Loucy (cell line): Measurements from ENCODE around the gene MGLL.

Source experiments
- H2AFZ ChIP-seq: fragments of 200-600 bp; sonication (generic); 2 replicates; pipeline ENCODE4 v1.6.0; 2016; ENCODE audit warnings: antibody characterized with exemption, mild to moderate bottlenecking, low read length, moderate library complexity
- H3F3A ChIP-seq: fragments of 200-600 bp; 2 replicates; pipeline ENCODE4 v1.6.0; 2016; ENCODE audit warnings: antibody characterized with exemption, low read depth, mild to moderate bottlenecking
- H3K27me3 ChIP-seq: fragments of 200-600 bp; sonication (generic); 2 replicates; pipeline ENCODE4 v1.6.1; 2014; ENCODE audit warnings: low read length, mild to moderate bottlenecking; ENCODE audit not compliant: insufficient read depth, poor library complexity, severe bottlenecking
- H3K36me3 ChIP-seq: fragments of 200-600 bp; sonication (generic); 2 replicates; pipeline ENCODE4 v1.6.1; 2016; ENCODE audit warnings: low read length; ENCODE audit not compliant: insufficient read depth
- H3K4me1 ChIP-seq: fragments of 200-600 bp; sonication (generic); 2 replicates; pipeline ENCODE4 v1.5.1; 2014; ENCODE audit warnings: low read length, mild to moderate bottlenecking; ENCODE audit not compliant: insufficient read depth, poor library complexity, severe bottlenecking
- H3K4me2 ChIP-seq: fragments of 200-600 bp; sonication (generic); 2 replicates; pipeline ENCODE4 v1.6.0; 2014; ENCODE audit warnings: antibody characterized with exemption, low read length, low read depth, mild to moderate bottlenecking; ENCODE audit not compliant: poor library complexity, severe bottlenecking
- H3K4me3 ChIP-seq: fragments of 200-600 bp; sonication (generic); 2 replicates; pipeline ENCODE4 v1.5.1; 2014; ENCODE audit warnings: low read length, mild to moderate bottlenecking, mixed read lengths; ENCODE audit not compliant: poor library complexity, severe bottlenecking
- H3K79me2 ChIP-seq: fragments of 200-600 bp; sonication (generic); 2 replicates; pipeline ENCODE4 v1.6.1; 2014; ENCODE audit warnings: low read length; ENCODE audit not compliant: insufficient read depth
- H3K9ac ChIP-seq: fragments of 200-600 bp; sonication (generic); 2 replicates; pipeline ENCODE4 v1.6.0; 2014; ENCODE audit warnings: mild to moderate bottlenecking, low read depth, low read length, moderate library complexity; ENCODE audit not compliant: poor library complexity, severe bottlenecking
- H3K9me2 ChIP-seq: fragments of 200-600 bp; sonication (generic); replicated peaks from 2 replicates; pipeline ENCODE4 v1.6.1; 2016; ENCODE audit warnings: low read depth, low read length, mixed read lengths
- H3K9me3 ChIP-seq: fragments of 200-600 bp; sonication (generic); 2 replicates; pipeline ENCODE4 v1.6.1; 2014; ENCODE audit warnings: mild to moderate bottlenecking, antibody characterized with exemption, low read length, low read depth; ENCODE audit not compliant: insufficient read depth
- H4K20me1 ChIP-seq: fragments of 200-600 bp; sonication (generic); 2 replicates; pipeline ENCODE4 v1.6.0; 2014; ENCODE audit warnings: antibody characterized with exemption, low read length, mild to moderate bottlenecking; ENCODE audit not compliant: insufficient read depth, poor library complexity, severe bottlenecking
- CTCF ChIP-seq: fragments of 200-600 bp; sonication (generic); conservative IDR thresholded peaks from 2 replicates; pipeline ENCODE4 v1.5.1; 2014; ENCODE audit warnings: mild to moderate bottlenecking, antibody characterized with exemption, low read length
- EZH2phosphoT487 ChIP-seq: fragments of 200-600 bp; IDR thresholded peaks from 2 replicates; pipeline ENCODE4 v1.6.1; 2018; ENCODE audit warnings: antibody characterized with exemption, mild to moderate bottlenecking, moderate library complexity, borderline replicate concordance

The MGLL gene

DNA sequence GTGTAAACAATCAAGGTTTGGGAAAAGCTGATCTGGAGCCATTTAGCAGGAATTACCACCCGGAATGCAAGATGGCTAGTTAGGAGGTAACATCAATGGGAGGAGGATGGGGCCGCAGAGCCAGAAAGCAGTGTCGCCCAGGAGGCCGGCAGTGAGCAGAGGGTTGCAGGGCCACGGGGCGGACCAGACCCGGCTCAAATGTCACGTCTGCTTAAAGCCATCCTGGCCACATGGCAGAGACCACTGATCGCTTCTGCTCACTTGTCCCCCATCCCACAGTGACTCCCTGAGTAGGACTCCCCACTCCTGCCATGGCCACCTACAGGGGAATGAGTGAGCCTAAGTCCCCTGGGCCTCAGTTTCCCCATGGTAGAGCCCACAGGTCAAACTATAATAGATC, 18.2 kb downstream of the MGLL start:
- Histone ChIP-seq H3K9me3 (no peaks in the 10 kb centered on the region), H3K27me3 (no peaks in the 10 kb centered on the region), H3K9ac (peak overlapping the region; percentile 19), H3K4me2 (peak overlapping the region; percentile 0), H2AFZ (no peak overlapping the region), H3F3A (peaks cover 16% of the 10 kb centered on the region), H3K4me3 (no peak overlapping the region), H3K4me1 (peaks cover 72% of the 10 kb centered on the region), H3K79me2 (peaks cover 67% of the 10 kb centered on the region), H4K20me1 (no peaks in the 10 kb centered on the region), H3K36me3 (peaks cover 30% of the 10 kb centered on the region), H3K9me2 (no peaks in the 10 kb centered on the region)
- no peak for TF ChIP-seq EZH2phosphoT487
- no peak for TF ChIP-seq CTCF

- Histone ChIP-seq H3K4me1 (peaks cover 76% of the 10 kb centered on the region), H3K4me3 (no peak overlapping the region), H3K79me2 (peaks cover 67% of the 10 kb centered on the region), H3K9me3 (no peaks in the 10 kb centered on the region), H3K27me3 (no peaks in the 10 kb centered on the region), H3K36me3 (peaks cover 26% of the 10 kb centered on the region), H3K4me2 (peak overlapping the region; percentile 0), H4K20me1 (no peaks in the 10 kb centered on the region), H3K9me2 (no peaks in the 10 kb centered on the region), H3F3A (peaks cover 16% of the 10 kb centered on the region), H2AFZ (no peak overlapping the region), H3K9ac (peak overlapping the region; percentile 53)
- TF ChIP-seq CTCF (no peak), EZH2phosphoT487 (no peak)
These were observed 18.7 kb downstream of the MGLL start for GRCh38 chr3:127803619-127804018.

DNA sequence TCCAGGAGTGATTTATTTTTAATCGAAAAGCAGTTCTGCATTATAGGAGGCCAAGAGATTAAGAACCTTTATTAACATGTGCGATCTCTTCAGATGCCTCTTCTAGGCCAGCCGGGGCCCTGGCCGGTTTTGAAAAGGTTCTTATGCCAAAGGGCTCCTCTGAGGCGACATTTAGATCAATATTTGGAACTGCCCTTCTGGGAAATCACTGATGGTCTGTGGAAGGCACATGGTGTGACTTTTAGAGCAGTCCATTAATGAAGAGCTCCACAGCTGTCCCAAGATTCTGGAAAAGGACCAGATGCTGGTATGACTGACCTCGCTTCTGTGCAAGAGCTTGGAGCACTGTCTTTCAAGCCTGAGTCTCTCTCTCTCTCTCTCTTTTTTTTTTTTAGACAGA, 19.7 kb downstream of the MGLL start:
- H3K9me3 ChIP-seq, result no peaks in the 10 kb centered on the region
- H3K4me3 ChIP-seq, result no peak overlapping the region
- peak overlapping the region; percentile 43 for H3K4me2 ChIP-seq
- no peaks in the 10 kb centered on the region for H3K27me3 ChIP-seq
- H3K9ac ChIP-seq, result peak overlapping the region; percentile 53
- peaks cover 78% of the 10 kb centered on the region for H3K4me1 ChIP-seq
- no peak overlapping the region for H2AFZ ChIP-seq
- H4K20me1 ChIP-seq, result no peaks in the 10 kb centered on the region
- peaks cover 16% of the 10 kb centered on the region for H3F3A ChIP-seq
- H3K9me2 ChIP-seq, result no peaks in the 10 kb centered on the region
- peaks cover 70% of the 10 kb centered on the region for H3K79me2 ChIP-seq
- TF ChIP-seq EZH2phosphoT487 (no peak), CTCF (no peak)
- peaks cover 28% of the 10 kb centered on the region; the same call in 1 of the 2 replicates for H3K36me3 ChIP-seq
